ENCODE results near the gene CDK2. TPM values are rescaled to one million over a fixed set of nuclear protein-coding genes. Genes with fewer than 3 reads are reported as not detected.

CDK2 gene
- total RNA-seq, 4 donors from 2014 or later, result 6.4 to 11.7 (median 8.1) TPM

DNA sequence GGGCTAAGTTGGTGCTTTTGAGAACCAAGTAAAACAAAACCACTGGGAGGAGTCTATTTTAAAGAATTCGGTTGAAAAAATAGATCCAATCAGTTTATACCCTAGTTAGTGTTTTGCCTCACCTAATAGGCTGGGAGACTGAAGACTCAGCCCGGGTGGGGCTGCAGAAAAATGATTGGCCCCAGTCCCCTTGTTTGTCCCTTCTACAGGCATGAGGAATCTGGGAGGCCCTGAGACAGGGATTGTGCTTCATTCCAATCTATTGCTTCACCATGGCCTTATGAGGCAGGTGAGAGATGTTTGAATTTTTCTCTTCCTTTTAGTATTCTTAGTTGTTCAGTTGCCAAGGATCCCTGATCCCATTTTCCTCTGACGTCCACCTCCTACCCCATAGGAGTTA, 5.4 kb downstream of the CDK2 start:
- no peak overlapping the region for H3K4me3 ChIP-seq
- DNase-seq (no peak), ATAC-seq (no peak)
- TF ChIP-seq POLR2A (IDR thresholded peaks at IDR 0.05), result no peak
- TF ChIP-seq, protein P1, sequence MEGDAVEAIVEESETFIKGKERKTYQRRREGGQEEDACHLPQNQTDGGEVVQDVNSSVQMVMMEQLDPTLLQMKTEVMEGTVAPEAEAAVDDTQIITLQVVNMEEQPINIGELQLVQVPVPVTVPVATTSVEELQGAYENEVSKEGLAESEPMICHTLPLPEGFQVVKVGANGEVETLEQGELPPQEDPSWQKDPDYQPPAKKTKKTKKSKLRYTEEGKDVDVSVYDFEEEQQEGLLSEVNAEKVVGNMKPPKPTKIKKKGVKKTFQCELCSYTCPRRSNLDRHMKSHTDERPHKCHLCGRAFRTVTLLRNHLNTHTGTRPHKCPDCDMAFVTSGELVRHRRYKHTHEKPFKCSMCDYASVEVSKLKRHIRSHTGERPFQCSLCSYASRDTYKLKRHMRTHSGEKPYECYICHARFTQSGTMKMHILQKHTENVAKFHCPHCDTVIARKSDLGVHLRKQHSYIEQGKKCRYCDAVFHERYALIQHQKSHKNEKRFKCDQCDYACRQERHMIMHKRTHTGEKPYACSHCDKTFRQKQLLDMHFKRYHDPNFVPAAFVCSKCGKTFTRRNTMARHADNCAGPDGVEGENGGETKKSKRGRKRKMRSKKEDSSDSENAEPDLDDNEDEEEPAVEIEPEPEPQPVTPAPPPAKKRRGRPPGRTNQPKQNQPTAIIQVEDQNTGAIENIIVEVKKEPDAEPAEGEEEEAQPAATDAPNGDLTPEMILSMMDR (IDR thresholded peaks at IDR 0.05 in 4 of 5, conservative IDR thresholded peaks at IDR 0.05 in 1 of 5), result no peak
- H3K36me3 ChIP-seq, result peaks cover 0 to 12% of the 10 kb centered on the region in 2 donors
- peaks cover 31 to 39% of the 10 kb centered on the region in 2 donors for H3K4me1 ChIP-seq
- intact Hi-C loops (cut with DNase I; ENCODE audit: low total_unique reads) (loop anchor here (5.0 kb wide), 1 partner anchor 155 kb away; the partner anchor contains the start of genes ORMDL2 and SARNP), in situ Hi-C loops (cut with MboI; ENCODE audit: low sequenced_read_pairs in 4 of 4) (no loop called here)
- no peaks in the 10 kb centered on the region for H3K27me3 ChIP-seq
- peak overlapping the region; percentile 93 to 97 (median 94) for H3K27ac ChIP-seq
- H3K9me3 ChIP-seq, result no peaks in the 10 kb centered on the region

DNA sequence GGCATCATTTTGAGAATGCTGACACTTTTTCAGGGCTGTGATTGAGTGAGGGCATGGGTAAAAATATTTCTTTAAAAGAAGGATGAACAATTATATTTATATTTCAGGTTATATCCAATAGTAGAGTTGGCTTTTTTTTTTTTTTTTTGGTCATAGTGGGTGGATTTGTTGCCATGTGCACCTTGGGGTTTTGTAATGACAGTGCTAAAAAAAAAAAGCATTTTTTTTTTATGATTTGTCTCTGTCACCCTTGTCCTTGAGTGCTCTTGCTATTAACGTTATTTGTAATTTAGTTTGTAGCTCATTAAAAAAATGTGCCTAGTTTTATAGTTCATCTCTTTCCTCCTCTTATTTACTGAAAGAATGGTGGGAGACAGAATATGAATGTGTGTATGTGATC, 5.8 kb downstream of the CDK2 start:
- H3K4me1 ChIP-seq, result peaks cover 28 to 39% of the 10 kb centered on the region in 2 donors
- peaks cover 0 to 12% of the 10 kb centered on the region in 2 donors for H3K36me3 ChIP-seq
- peak overlapping the region; percentile 93 to 97 (median 94) for H3K27ac ChIP-seq
- ATAC-seq (no peak), DNase-seq (no peak)
- in situ Hi-C loops (cut with MboI; ENCODE audit: low sequenced_read_pairs in 4 of 4) (no loop called here), intact Hi-C loops (cut with DNase I; ENCODE audit: low total_unique reads) (loop anchor here (5.0 kb wide), 1 partner anchor 155 kb away; the partner anchor contains the start of genes ORMDL2 and SARNP)
- no peaks in the 10 kb centered on the region for H3K27me3 ChIP-seq
- no peaks in the 10 kb centered on the region for H3K9me3 ChIP-seq
- TF ChIP-seq, protein P1 (IDR thresholded peaks at IDR 0.05 in 4 of 5, conservative IDR thresholded peaks at IDR 0.05 in 1 of 5), result no peak
- TF ChIP-seq POLR2A (IDR thresholded peaks at IDR 0.05), result no peak
- H3K4me3 ChIP-seq, result peak overlapping the region; percentile 68 to 99 (median 75)

DNA sequence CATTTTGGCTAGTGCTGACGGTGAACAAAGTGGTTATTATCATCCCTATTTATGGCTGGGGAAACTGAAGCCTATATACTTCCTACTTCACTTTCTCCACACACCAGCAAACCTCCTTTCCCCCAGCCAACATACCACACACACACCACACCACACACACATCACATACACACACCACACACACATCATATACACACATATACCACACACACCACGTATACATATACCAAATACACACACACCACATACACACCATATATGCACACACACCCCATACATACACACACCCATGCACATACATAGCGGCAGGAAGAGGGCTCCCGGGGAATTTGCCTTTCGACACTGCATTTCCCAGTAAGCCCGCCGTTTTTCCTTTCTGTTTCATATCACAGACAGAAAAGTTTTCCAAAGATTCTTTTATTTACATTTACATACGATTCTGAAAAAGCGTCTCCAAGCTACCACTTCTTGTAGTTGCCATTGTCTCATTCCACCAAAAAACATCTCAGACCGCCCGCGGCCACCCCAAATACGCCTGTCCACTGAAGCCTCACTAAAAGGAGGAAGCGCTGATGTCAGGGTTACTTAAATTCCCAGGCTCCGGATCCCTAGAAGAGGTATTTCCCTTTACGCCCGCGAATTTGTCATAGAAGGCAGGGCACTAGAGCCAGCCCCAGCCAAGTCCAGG, 6.4 kb downstream of the CDK2 start:
- peak; percentile 18 to 51 for TF ChIP-seq POLR2A (IDR thresholded peaks at IDR 0.05)
- TF ChIP-seq, protein P1 (IDR thresholded peaks at IDR 0.05 in 4 of 5, conservative IDR thresholded peaks at IDR 0.05 in 1 of 5), result no peak
- H3K9me3 ChIP-seq, result no peaks in the 10 kb centered on the region
- in situ Hi-C loops (cut with MboI; ENCODE audit: low sequenced_read_pairs in 4 of 4), result no loop called here
- peaks cover 0 to 12% of the 10 kb centered on the region in 2 donors for H3K36me3 ChIP-seq
- peak overlapping the region; percentile 68 to 99 (median 75) for H3K4me3 ChIP-seq
- H3K4me1 ChIP-seq, result peaks cover 28 to 36% of the 10 kb centered on the region in 2 donors
- no peaks in the 10 kb centered on the region for H3K27me3 ChIP-seq
- no peak for DNase-seq
- intact Hi-C loops (cut with DNase I; ENCODE audit: low total_unique reads), result loop anchor here (1.0 to 5.0 kb wide), 2 partner anchors 46 to 156 kb away; partner anchors contain the start of genes ORMDL2, PYM1 and SARNP
- no peak for ATAC-seq
- peak overlapping the region; percentile 93 to 97 (median 94) for H3K27ac ChIP-seq

DNA sequence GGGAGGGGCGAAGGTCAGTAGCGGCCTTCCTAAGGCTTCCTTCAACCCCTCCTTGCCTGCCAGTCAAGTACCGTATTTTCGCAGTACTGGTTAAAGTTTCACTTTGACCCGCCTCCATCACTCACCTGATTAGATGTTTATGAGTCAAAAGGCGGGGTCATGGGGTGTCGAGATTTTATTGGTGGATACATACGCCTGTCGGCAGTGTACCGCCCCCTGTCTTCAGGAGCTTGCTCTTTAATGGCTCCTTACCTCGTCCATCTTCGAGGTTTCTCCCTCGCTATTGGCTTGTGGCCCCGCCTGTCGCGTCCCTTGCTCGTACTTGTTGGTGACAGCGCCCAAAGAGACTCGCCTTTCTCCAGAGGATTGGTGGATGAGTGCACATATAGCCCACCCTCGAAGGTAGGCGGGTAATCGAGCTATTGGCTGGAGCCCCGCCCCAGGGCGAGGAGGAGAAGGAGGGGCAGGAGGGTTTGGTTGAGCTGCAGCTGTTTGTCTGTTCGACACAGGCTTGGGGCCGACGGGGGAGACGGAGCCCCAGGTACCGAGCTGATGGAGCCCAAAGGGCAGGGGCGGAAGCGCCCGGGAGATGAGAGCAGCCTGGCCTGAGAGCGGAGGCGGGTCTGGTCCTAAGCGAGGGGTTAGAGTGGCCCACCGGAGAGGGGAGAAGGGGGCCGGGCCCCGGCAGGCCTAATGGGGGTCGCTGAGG, 7.1 kb downstream of the CDK2 start, which contains the start of gene RAB5B:
TSS of gene RAB5B (plus strand) at position 480 of the 709 bp plus-strand sequence. CDS start 12,883 bp downstream, outside the sequence.
- in situ Hi-C loops (cut with MboI; ENCODE audit: low sequenced_read_pairs in 4 of 4) (no loop called here), intact Hi-C loops (cut with DNase I; ENCODE audit: low total_unique reads) (loop anchor here (1.0 to 5.0 kb wide), 5 partner anchors 24 to 244 kb away; partner anchors contain the start of genes CD63, ORMDL2, PYM1 and RPS26)

More for the DNA sequence above, 7.1 kb downstream of the CDK2 start, which contains the start of gene RAB5B:
- peak; percentile 100 for DNase-seq
- no peaks in the 10 kb centered on the region for H3K27me3 ChIP-seq
- peak within 1 kb of the TSS; percentile 86 to 100 (median 98) for H3K4me3 ChIP-seq
- H3K36me3 ChIP-seq, result peaks cover 0 to 12% of the 10 kb centered on the region in 2 donors
- peak within 1 kb of the TSS; percentile 95 to 100 (median 98) for H3K27ac ChIP-seq
- ATAC-seq, result peak; percentile 90 to 96
- H3K4me1 ChIP-seq, result peaks cover 28 to 36% of the 10 kb centered on the region in 2 donors
- peak; percentile 97 for TF ChIP-seq POLR2A (IDR thresholded peaks at IDR 0.05)
- TF ChIP-seq, protein P1 (IDR thresholded peaks at IDR 0.05 in 4 of 5, conservative IDR thresholded peaks at IDR 0.05 in 1 of 5), result peak in 3 of 5 experiments; percentile 14 to 60 (median 37)
- no peaks in the 10 kb centered on the region for H3K9me3 ChIP-seq

Data from gastrocnemius medialis (tissue), 4 donors.